ENCODE data around the gene SORBS2. TPM values are rescaled to one million over a fixed set of nuclear protein-coding genes. Genes with fewer than 3 reads are reported as not detected.

SORBS2 gene
- polyA plus RNA-seq, 10 donors, result 13.3 to 33.8 (median 22.9) TPM

DNA sequence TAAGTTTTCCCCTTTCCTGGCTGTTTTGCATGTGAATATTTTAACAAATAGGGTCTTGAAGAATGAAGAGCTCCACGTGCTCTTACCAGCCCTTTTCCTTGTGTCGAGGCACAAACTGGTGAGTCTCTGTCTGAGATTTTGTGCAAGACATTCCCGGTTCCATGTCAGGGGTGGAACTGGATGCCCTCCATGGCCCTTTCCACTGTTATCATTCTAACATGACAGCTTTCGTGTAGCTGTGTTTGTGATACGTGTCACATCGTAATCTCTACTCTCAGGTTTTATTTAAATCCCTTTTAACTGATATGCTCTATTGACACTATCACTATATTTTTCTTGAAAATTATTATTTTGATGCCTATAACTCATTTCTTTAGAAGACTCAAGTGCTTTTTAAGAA lies 130.4 kb downstream of the SORBS2 start:
- DNase-seq, result no peak

DNA sequence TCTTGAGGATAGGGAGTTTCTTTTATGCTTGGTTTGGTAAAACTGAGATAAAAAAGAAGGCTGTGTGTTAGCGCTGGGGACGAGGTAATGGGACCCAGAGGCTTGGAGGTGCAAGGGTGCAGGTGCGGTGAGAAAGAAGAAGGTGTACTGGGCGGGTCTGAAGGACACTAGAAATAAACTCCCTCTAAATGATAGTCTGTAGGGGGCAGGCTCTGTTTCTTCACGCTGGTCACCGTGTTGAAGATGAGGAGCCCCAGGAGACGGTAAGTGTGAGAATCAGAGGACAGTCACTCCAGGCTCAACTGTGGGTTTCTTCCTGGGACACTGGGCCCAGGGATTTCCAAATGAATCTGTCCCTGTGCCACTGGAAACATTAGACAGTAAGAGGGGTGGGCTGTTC lies 131.4 kb downstream of the SORBS2 start:
- DNase-seq, result no peak

DNA sequence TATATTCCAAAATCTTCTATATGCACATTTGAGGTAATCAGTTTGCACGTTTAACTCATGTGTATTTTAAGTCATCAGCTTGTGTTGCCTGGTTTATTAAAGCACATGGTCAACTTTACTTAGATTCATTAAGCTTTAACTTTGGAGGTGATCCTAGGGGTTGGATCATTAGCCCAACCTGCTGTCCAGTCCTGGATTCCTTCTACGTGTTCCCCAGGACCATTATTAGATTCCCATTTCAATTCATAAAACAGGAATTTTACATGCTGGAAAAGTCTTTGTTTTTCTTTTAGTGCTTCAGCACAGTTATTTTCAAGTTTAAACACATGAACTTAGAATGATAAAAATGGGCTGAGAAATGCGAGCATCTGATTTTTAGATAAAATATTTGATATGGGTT lies 132.5 kb downstream of the SORBS2 start:
- DNase-seq, result no peak

DNA sequence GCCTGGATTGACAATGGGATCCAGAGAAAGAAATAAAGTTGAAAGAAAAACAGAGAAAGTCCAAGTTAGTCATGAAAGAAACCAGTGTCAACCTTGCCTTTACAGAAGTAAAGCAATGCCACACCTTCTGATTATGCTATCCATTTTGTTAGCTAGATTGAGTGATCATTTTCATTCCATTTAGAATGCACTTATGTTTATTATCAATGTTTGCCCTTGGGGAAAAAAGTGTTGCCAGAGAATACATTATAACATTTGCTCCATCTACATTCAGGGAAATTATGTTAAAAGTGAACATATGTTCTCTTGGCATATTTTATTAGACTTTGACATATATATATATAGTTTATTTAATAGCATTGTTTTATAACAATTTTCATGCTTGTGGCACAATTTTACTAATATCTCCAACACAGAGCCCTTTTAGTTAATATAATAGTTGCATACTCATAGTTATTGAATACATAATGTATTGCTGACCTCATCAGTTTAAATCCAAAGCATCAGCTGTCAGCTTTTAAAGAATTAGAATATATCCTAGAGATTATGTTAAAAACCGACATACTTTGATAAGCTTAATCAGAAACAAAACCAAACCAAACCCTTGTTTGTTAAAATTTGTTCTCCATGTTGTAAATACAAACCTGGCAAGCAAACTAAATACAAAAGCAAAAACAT lies 134.2 kb downstream of the SORBS2 start:
- no peak for DNase-seq

DNA sequence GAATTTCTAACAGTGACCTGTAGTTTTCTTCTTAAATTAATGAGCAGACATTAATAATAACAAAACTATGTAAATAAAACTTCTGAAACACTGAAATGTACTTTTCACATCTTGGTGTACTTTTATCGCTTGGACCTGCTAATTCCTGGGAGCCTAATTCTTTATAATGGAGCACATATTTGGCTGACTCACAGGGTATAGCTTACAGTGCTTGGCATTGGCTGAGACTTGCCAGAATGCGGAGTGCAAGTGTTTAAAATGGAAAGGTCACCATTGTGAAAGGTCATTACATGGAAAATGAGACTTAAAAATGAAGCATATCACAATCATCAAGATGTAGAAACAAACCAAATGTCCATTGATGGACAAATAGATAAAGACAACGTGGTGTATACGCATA lies 139.4 kb downstream of the SORBS2 start:
- no peak for DNase-seq

DNA sequence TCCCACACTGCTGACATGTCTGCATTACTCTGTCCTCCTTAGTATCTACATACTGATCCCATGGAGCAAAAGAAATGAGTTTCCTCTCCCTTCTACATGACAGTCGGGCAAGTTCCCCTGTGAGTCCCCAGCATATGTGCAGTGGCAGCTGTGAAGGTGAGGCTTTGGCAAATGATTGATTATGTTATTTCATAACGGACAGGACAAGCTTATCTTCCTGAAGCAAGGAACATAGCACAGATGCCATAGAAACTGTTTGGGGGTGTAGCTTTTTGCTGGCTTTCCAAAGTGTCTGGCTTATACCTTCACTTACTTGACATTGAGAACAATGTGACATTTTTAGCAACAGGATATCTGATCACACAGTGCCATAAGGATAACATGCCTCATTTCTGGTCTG lies 139.8 kb downstream of the SORBS2 start:
- no peak for DNase-seq

DNA sequence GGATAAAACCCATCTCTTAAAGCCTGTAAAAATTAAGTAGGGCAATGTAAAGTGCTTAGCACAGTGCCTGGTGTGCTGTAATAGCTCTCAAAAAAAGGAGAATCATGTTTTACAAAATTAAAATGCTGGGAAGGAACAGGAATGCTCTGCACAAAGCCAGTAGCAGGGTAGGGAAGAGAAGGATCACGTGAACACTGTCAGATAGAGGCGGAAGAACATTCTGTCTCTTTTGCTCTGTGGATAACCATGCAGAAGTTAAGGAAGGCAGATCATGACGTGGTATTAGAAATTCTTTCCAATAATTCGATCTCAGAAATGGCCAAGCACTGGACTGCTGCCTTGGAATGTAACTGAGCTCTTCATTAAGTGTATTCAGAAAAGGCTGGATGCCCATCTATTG lies 140.5 kb downstream of the SORBS2 start:
- DNase-seq, result no peak

DNA sequence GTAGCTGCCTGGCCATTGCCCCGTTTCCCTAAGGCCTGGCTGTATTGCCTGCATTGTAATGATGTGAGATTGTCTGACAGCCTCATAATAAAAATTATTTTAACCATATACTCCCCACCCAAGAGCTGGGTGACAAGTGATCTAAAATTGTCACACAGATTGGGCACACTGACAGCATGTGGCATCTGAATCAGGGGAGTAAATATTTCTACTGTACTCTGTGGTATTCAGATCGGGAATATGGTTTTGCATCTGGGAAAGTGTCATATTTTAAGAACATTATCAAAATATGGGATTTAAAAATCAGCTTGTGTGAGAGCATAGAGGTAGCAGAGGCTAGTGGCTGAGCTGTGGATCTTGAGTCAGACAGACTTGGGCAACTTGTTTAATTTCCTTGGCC lies 140.9 kb downstream of the SORBS2 start:
- DNase-seq, result no peak

DNA sequence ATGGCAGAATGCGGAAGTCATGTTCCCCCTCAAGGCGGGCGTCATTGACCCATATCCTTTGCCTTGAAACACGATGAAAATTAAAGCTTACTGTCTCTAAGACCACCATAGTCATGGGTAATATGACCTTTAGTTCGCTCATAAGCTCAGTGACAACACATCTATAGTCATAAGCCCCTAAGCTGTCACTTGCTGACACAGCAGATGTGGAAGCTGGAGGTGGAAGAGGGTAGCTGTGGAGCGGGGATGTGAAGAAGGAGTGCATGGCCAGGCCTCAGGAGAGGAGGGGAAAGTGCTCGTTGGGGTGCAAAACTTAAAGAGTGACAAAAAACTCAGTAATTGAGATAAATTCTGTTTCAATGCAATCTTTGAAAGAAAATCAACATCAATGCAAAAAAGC lies 142.7 kb downstream of the SORBS2 start:
- no peak for DNase-seq

DNA sequence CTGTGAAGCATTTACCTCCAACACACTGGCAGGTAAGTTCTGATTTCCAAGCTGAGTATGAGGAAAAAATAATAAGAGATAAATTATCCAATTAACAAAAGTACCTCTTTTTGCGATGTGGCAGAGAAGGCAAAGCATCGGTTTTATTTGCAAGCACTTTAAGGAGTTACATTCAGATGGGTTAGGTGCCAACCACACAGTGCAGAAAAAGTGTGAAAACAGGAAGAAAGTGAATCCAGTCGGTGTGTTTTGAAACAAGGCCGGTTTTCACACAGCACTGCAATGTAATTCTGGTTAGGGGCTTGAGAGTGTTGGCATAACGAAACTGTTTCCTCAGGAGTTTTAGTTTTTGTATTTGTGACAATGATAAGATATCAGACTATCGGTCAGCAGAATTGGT lies 145.8 kb downstream of the SORBS2 start:
- no peak for DNase-seq

DNA sequence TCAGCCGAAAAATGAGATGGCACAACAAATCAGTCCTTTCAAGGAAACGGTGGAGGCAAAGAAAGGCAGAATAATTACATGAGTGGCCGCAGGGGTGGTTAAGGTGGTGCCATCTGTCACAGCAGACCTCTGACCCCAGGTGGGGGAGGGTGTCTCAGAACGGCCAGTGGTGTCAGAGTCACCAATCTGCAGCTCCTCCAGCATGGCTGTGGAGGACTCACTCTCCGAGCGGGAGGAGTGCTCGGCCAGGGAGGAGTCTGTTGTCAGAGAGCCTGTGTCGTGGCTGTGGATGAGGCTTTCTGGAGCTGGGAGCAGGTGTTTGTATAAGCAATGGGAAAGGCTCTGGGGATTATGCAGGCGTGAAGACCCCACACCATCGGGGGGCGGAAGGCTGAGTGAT lies 146.3 kb downstream of the SORBS2 start:
- no peak for DNase-seq

DNA sequence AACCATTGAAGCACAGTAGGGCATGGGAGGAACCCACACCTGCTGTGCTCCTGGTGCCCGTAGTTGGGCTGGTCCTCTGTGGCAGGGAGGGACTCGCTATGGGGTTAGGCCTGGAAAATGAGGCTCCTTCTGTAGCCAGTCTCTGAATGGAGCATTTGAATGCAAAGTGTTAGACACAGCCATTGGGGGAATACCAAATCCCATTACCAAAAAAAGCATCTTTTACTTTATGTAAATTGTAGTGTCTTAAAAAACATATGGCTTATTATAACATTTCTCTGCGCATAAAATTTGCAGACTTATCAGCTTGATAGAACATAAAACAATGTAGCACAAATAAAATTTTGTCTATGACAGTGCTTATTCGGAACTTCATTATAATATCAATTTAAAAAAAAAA lies 147.5 kb downstream of the SORBS2 start:
- no peak for DNase-seq

DNA sequence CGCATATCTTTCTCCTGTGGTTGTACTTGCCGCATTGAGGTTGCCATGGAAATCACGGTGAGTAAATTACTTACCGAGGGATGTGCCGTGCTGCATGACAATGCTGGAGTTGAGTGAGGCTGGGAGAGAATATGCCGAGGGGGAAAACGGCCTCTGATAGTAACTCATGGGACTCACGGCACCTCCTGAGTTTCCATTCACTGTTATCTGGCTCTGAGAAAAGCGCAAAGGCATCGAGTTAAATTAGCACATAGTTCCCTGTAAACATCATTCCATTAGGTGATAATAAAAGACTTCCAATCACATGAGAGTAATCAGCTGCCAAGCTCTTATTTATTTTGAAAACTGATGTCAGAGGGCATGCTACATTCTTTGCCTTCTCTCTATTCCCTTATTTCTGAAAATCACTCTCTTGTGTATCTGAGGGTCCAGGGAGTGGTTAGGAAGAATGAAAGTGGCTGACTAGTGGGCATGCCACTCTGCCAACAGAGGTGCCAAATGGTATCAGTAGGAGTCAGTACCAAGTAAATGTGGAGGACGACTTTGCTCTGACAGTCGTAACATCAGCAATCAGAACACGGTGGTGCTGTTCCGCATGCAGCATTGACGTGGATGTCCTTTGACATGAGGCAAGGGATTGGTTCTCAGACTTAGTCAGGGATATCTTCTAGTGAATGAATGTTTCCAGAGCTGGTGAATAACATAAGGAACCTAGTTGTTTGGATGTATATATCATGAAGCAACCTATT lies 149.8 kb downstream of the SORBS2 start:
- DNase-seq, result no peak

DNA sequence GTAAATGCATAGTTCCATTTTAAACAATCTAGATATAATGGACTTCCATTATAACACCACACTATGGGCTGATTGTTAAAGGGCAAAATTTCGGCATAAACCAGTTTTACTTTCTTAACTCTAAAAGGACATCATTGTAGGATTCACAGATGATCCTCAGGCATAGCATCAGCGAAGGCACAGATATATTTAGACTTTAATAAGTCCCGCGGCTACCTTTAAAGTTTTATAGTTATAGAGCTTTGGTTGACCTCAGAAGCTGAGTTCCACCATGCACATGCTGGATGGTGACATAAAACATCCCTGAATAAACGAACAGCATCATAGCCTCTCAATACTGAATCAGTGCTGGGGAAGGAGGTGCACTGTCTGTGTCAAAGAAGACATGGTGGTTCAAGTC lies 151.7 kb downstream of the SORBS2 start:
- DNase-seq, result no peak

DNA sequence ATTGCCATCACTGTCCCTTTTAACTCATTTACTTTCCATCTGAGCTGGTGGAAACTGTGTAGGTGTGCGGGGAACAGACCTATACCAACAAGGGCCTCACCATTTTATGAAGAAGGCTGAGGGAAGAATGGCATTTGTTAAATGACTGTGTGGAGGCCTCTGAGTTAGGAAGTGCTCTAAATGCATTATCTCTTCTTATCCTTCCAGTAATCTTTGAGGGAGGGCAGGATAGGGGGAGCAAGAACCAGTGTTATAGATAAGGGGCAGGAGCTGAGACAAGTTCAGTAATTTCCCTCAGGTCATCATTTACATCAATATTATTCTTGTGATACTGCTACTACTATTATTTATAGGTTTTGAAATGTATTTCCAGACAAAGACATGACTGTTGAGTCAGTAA lies 154.3 kb downstream of the SORBS2 start:
- DNase-seq, result no peak

DNA sequence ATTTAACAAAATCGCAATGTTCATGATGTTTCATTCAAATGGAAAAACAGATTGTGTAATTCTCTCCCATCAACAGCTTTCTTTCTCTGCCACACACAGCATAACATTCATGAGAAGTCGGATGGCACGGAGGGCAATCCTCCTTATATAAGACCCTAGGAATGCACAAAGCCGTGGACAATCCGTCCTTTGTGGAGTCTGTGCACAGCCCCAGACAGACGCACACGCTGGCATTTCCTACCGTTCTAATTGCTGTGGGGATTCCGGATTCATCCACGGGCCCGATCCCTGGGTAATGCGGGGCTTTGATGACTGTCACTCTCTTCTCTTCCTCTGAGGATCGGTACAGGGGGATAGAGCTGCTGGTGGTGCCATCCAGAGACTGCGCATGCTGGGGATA lies 154.8 kb downstream of the SORBS2 start:
- DNase-seq, result peak in 1 of 3 donors; percentile 20

DNA sequence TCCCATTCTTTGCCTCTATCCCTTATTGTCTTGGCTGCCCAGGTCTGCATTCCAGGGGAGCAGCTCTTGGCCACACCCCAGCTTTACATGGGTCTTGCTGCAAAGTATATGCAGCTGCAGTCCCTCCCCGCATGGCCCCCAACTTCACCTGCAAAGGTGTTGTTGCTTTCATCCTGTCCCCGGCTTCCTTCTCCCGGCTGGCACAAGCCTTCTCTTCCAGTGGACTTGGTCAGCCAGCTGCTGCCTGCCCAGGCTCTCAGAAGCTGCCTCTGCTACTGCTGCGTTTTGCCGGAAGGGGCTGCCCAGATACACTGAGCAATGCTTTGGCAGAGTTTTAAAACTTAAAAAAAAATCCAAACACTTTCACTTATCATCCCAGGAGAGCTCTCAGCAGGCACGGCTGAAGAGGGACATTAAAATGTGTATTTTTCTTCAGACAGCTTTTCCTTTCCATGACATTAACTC lies 155.5 kb downstream of the SORBS2 start:
- DNase-seq, result peak in 1 of 3 donors; percentile 46

DNA sequence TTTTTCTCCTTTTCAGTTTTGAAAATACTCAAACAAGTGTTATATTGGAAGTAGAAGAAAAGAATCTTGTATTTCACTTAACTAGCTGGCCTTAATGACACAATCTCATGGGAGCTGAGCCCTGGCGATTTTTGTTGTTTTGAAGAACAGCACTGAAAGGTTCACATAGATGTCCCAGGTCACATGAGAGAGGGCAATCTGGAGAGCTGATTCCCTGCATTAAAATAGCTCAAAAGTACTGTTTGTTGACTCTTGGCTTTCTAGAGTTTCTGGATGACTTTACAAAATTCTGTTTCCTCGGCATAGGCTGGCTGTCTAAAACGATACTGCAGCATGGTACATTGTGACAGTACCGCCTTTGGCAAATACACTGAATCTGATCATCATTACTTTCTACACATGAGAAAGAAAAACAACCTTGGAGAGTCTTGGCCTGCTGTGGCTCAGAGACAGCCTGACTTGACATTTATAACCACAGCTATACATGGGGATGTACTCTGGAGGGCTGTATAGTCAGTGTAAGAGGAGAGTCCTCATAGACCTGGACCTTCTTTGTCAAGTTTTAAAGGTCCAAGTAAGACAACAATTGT lies 156.9 kb downstream of the SORBS2 start:
- DNase-seq, result no peak

DNA sequence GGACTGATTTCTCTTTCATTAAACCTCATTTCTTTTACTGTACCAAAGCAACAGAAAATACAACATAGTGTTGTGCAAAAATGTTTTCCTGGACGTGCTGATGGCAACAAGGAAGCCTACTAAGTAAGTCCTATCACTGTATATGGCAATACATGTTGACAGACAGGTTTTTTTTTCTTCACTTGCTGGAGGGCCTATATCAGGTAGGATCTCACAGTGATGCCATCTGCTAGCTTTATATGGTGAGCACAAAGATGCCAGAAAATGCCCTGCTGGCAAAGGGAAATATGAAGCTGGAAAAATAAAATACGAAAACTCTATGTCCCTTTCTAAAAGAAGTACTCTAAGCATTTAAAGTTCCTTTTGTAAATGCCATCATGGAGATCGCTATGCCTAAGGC lies 157.7 kb downstream of the SORBS2 start:
- DNase-seq, result no peak

DNA sequence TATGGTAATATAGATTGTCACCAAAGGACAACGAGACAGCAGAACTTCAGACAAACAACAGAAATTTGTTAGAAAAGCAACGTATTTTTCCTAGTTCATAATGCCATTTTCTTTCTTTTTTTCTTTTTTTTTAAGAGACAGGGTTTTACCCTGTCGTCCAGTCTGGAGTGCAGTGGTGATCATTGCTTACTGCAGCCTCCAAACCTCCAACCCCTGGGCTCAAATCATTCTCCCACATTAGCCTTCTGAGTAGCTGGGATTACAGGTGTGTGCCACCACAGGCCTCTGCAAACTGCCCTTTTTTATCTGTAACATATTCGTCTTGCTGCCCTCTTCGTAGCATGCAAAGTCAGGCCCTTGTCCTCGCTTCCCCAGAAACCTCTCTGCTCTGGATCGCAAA lies 160.1 kb downstream of the SORBS2 start:
- DNase-seq, result no peak

DNA sequence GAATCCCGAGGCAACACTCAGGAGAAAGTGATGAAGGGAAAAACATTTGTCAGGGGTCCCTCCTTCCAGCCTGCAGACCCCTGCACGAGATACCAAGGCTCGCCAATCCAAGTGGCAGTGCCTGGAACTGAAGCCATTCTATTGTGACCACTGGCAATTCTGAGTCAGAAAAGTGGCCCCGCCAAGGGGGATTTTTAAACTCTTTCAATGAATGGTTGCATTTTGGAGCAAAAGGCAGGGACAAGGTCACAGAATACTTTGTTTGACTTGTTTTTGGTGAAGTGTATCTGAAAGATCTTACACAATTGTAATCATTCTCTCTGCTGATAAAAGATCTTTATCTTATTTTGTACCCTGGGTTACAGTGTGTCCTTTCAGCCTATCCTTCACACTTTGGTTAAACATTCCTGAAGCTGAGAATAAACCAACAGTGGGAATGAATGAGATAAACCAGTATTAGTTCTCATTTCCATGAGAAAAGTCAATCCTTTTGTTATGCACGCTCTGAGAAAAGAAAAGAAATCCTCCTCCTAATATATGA lies 160.8 kb downstream of the SORBS2 start:
- DNase-seq, result no peak

DNA sequence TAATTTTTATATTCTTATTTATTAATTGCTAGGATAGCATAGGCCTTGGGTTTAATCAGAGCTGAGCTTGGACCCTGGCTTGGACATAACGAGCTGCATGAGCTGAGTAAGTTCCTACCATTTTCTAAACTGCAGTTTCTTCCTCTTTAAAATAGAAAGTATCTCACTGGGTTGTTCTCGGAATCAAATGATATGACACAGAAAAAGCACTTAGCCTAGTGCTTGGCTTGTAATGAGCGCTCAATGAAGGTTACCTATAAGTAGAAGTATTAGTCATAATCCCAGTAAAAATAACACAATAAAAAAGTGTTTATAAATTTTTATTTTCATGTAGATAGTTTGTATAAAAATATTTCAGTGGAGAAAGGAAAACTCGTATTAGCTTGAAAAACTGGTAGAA lies 163.4 kb downstream of the SORBS2 start:
- no peak for DNase-seq

DNA sequence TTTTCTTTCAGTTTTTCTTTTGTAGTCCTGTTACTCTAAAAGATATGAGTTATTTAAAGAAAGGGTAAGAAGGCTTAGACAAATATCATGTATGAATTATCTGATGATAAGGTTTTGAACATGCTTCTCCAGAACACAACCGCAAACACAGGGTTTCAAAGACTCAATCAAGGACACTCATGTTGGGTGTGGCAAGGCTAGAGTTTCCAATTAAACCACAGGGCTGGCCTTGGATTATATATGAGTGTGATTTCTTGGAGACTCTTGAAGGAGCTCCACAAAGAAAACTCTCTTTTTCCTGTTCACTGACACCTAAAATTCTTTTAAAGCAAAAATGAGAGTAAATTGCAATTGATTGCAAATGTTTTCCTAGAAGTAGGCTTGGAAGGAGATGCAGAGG lies 166.6 kb downstream of the SORBS2 start:
- DNase-seq, result no peak
